Right renal cortex interstitium (tissue), 3 donors: Measurements from ENCODE around the gene RNF224. TPM values are rescaled to one million over a fixed set of nuclear protein-coding genes. Genes with fewer than 3 reads are reported as not detected.

ENCODE experiments used
- DNase-seq, 3 donors: peaks; one replicate each; pipeline ENCODE4 v3.0.0-alpha.2; 2013; ENCODE audit warnings: low read depth in 3 of 3, low spot score in 2 of 3
- polyA plus RNA-seq, 3 donors: library from polyadenylated mRNA; unstranded; fragments of 120-200 nt; gene quantifications; one replicate each; pipeline ENCODE4 v1.2.1, GENCODE V29; 2013; ENCODE audit not compliant: insufficient read length in 3 of 3

RNF224 gene
- 1 to 10 TPM; 3.0 to 8.0 (median 4.6) TPM for polyA plus RNA-seq

GRCh38 chr9:137227054-137227852, at the start of gene RNF224:
Gene RNF224, plus strand, starts transcription at chr9:137227502. Its CDS starts 834 bp downstream, at chr9:137228336.
- DNase-seq = peak; percentile 48 to 66 (median 55)

GRCh38 chr9:137178201-137178938, 48.9 kb upstream of the RNF224 start:
- DNase-seq = no peak

GRCh38 chr9:137178939-137179630, 48.2 kb upstream of the RNF224 start:
- no peak for DNase-seq

- no peak for DNase-seq
Observed at GRCh38 chr9:137179761-137180160, 47.5 kb upstream of the RNF224 start.

GRCh38 chr9:137180491-137180890, 46.8 kb upstream of the RNF224 start:
- no peak for DNase-seq

GRCh38 chr9:137181680-137182079, 45.6 kb upstream of the RNF224 start:
- DNase-seq = no peak

- no peak for DNase-seq
Observed at GRCh38 chr9:137182836-137183235, 44.5 kb upstream of the RNF224 start.

- no peak for DNase-seq
Observed at GRCh38 chr9:137183980-137184595, 43.2 kb upstream of the RNF224 start.

- DNase-seq = no peak
Observed at GRCh38 chr9:137184881-137185660, 42.2 kb upstream of the RNF224 start.

- no peak for DNase-seq
Observed at GRCh38 chr9:137185921-137186320, 41.4 kb upstream of the RNF224 start.

- no peak for DNase-seq
Observed at GRCh38 chr9:137186385-137186784, 40.9 kb upstream of the RNF224 start.

- DNase-seq = no peak
Observed at GRCh38 chr9:137187386-137187785, 39.9 kb upstream of the RNF224 start.

- DNase-seq = no peak
Observed at GRCh38 chr9:137188086-137188489, 39.2 kb upstream of the RNF224 start.

GRCh38 chr9:137188490-137189296, 38.6 kb upstream of the RNF224 start, which contains the start of the genes ANAPC2 and SSNA1:
Gene ANAPC2, minus strand, starts transcription at chr9:137188560. Its CDS starts 28 bp downstream, at chr9:137188532.
Gene SSNA1, plus strand, starts transcription at chr9:137188676. Its CDS starts 51 bp downstream, at chr9:137188727.
- peak; percentile 87 to 91 (median 90) for DNase-seq

- no peak for DNase-seq
Observed at GRCh38 chr9:137189297-137190295, 37.7 kb upstream of the RNF224 start.

- DNase-seq = no peak
Observed at GRCh38 chr9:137190315-137190856, 36.9 kb upstream of the RNF224 start.

- DNase-seq = no peak
Observed at GRCh38 chr9:137191245-137191644, 36.1 kb upstream of the RNF224 start.
